Suprapubic skin (tissue), 3 donors: ENCODE data around the gene TREM2.

Experiments
- POLR2AphosphoS5 ChIP-seq, 3 donors: sonication (generic); formaldehyde crosslinking; IDR thresholded peaks; one replicate each; pipeline ENCODE4 v1.6.1; 2017; ENCODE audit warnings: antibody characterized with exemption in 3 of 3
- TF ChIP-seq, protein P1 (sequence below), 2 donors: fragments of 200-600 bp in 1 of 2; fragments of 450-650 bp in 1 of 2; sonication (generic) in 1 of 2; IDR thresholded peaks; one replicate each; pipeline ENCODE4 v1.5.1; 2016 to 2019; ENCODE audit warnings: antibody characterized with exemption in 2 of 2, mild to moderate bottlenecking in 1 of 2, moderate library complexity in 1 of 2

DNA sequence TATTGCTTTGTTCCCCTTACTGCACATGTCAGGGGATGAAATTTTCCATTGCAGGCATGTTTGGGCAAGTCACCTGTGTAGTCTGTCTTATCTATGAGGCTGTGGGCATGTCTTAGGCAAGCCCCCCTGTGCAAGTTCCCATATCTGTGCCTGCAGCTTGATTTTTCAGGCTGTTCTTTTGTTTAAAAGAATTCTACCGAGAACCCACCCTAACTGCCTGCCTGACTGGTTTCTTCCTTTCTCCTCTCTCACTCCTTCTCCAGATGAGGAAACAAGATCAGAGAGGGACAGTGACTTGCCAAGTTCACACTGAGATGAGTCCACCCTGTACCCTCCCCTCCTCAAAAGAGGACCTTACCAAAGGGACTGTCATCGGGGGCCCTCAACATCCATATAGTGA lies 27.1 kb upstream of the TREM2 start:
- TF ChIP-seq POLR2AphosphoS5 (IDR thresholded peaks at IDR 0.05): no peak
- TF ChIP-seq, protein P1, sequence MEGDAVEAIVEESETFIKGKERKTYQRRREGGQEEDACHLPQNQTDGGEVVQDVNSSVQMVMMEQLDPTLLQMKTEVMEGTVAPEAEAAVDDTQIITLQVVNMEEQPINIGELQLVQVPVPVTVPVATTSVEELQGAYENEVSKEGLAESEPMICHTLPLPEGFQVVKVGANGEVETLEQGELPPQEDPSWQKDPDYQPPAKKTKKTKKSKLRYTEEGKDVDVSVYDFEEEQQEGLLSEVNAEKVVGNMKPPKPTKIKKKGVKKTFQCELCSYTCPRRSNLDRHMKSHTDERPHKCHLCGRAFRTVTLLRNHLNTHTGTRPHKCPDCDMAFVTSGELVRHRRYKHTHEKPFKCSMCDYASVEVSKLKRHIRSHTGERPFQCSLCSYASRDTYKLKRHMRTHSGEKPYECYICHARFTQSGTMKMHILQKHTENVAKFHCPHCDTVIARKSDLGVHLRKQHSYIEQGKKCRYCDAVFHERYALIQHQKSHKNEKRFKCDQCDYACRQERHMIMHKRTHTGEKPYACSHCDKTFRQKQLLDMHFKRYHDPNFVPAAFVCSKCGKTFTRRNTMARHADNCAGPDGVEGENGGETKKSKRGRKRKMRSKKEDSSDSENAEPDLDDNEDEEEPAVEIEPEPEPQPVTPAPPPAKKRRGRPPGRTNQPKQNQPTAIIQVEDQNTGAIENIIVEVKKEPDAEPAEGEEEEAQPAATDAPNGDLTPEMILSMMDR (IDR thresholded peaks at IDR 0.05): no peak
